ENCODE data around the gene SORBS1. TPM values are rescaled to one million over a fixed set of nuclear protein-coding genes. Genes with fewer than 3 reads are reported as not detected.
A peak's percentile ranks its signal among the peaks of the same experiment; 100 is the strongest.
"Not testable (repeated sequence)": the region's sequence is repeated elsewhere in the genome, so short reads cannot be mapped to it uniquely, and the experiment has no call there.

SORBS1 gene
- total RNA-seq, 1 donor from 2014 or later, result 30.7 TPM

DNA sequence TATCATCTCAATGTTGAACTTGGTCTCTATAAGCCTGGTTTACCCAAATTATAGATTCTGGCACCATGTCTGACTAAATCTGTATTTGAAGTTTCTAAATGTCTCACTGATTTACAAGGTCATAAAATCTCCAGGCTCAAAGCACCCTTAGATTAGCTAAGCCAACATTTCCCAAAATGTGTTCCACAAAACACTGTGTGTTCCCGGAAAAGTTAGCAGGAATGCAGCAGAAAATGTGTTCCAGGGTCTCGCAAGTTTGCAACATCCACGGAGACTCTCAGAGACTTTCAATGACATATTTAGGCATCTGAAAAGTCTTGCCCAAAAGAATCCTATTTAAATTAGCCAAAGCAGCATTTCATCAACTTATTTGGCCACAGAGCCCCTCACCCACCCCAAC is 91.9 kb downstream of the SORBS1 start:
- Mint-ChIP-seq H3K9me3 (ENCODE audit: low read depth) (no peaks in the 10 kb centered on the region), H3K36me3 (ENCODE audit: insufficient read depth) (no peaks in the 10 kb centered on the region), H3K27ac (peak overlapping the region; percentile 4), H3K27me3 (peaks cover 23% of the 10 kb centered on the region), H3K4me3 (ENCODE audit: low read depth) (no peak overlapping the region), H3K4me1 (ENCODE audit: low read depth) (peaks cover 44% of the 10 kb centered on the region)
- DNase-seq (ENCODE audit: low spot score, unreplicated experiment), result no peak
- TF ChIP-seq, protein P1, sequence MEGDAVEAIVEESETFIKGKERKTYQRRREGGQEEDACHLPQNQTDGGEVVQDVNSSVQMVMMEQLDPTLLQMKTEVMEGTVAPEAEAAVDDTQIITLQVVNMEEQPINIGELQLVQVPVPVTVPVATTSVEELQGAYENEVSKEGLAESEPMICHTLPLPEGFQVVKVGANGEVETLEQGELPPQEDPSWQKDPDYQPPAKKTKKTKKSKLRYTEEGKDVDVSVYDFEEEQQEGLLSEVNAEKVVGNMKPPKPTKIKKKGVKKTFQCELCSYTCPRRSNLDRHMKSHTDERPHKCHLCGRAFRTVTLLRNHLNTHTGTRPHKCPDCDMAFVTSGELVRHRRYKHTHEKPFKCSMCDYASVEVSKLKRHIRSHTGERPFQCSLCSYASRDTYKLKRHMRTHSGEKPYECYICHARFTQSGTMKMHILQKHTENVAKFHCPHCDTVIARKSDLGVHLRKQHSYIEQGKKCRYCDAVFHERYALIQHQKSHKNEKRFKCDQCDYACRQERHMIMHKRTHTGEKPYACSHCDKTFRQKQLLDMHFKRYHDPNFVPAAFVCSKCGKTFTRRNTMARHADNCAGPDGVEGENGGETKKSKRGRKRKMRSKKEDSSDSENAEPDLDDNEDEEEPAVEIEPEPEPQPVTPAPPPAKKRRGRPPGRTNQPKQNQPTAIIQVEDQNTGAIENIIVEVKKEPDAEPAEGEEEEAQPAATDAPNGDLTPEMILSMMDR (IDR thresholded peaks at IDR 0.05; ENCODE audit: unreplicated experiment), result no peak

DNA sequence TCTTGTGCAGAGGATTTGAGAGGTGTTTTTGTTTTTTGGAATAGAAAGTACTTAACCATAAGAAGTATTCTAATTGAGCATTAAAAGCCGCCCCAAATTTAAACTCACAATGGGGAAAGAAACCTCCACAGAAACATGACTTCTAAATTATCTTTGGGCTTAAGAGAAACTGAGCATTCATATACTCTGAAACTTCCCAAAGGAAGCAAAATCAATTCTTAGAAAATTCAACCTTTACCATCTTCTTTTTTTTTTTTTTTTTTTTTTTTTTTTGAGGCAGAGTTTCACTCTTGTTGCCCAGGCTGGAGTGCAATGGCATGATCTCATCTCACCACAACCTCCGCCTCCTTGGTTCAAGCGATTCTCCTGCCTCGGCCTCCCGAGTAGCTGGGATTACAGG is 93.5 kb downstream of the SORBS1 start:
- H3K4me3 Mint-ChIP-seq (ENCODE audit: low read depth); DNase-seq (ENCODE audit: low spot score, unreplicated experiment); H3K36me3 Mint-ChIP-seq (ENCODE audit: insufficient read depth); H3K9me3 Mint-ChIP-seq (ENCODE audit: low read depth): not testable (repeated sequence)
- peaks cover 23% of the 10 kb centered on the region for H3K27me3 Mint-ChIP-seq
- H3K4me1 Mint-ChIP-seq (ENCODE audit: low read depth), result peaks cover 38% of the 10 kb centered on the region
- peak overlapping the region; percentile 83 for H3K27ac Mint-ChIP-seq

DNA sequence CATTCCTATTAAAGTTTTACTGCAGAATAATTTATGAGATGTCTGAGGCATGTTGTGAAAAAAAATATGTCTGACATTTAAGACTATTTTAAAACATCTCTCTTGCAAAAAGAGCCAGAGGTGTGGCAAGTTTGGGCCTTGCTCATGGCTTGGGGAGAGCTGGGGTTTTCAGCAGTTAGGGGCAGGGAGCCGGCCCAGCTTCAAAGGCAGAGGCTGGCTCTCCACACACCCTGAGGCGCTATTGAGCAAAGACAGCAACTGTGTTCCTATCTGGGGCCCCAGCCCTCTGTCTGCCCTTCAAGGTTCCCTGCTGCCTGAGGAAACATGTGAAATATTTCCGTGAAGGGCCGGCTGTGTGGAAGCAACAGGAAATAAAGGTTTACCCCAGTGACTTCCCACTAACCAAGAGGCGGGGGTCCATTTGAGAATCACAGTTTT is 94.0 kb downstream of the SORBS1 start:
- DNase-seq (ENCODE audit: low spot score, unreplicated experiment), result no peak
- peaks cover 23% of the 10 kb centered on the region for H3K27me3 Mint-ChIP-seq
- H3K36me3 Mint-ChIP-seq (ENCODE audit: insufficient read depth), result no peaks in the 10 kb centered on the region
- peaks cover 38% of the 10 kb centered on the region for H3K4me1 Mint-ChIP-seq (ENCODE audit: low read depth)
- TF ChIP-seq, protein P1 (IDR thresholded peaks at IDR 0.05; ENCODE audit: unreplicated experiment), result peak; percentile 26
- peak overlapping the region; percentile 83 for H3K27ac Mint-ChIP-seq
- H3K4me3 Mint-ChIP-seq (ENCODE audit: low read depth), result no peak overlapping the region
- H3K9me3 Mint-ChIP-seq (ENCODE audit: low read depth), result no peaks in the 10 kb centered on the region

DNA sequence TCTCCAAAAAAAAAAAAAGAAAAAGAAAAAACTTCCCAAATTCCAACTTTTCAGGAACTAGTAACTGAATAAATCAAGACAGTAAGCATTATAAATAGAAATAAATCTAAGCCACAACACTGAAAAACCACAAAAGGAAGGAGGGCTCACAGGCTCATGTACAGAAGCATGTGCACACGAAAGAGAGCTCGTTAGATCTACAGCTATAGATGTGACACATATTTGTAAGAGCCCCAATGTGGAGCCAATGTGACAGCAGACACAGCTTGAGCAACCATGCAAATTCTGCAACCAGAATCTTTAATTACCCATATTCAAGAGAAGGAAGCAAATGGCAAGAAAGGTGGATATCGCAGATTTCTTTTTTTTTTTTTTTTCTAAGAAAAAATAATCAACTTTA is 94.7 kb downstream of the SORBS1 start:
- TF ChIP-seq, protein P1 (IDR thresholded peaks at IDR 0.05; ENCODE audit: unreplicated experiment), result no peak
- no peaks in the 10 kb centered on the region for H3K9me3 Mint-ChIP-seq (ENCODE audit: low read depth)
- no peak overlapping the region for H3K27ac Mint-ChIP-seq
- peaks cover 38% of the 10 kb centered on the region for H3K4me1 Mint-ChIP-seq (ENCODE audit: low read depth)
- no peaks in the 10 kb centered on the region for H3K36me3 Mint-ChIP-seq (ENCODE audit: insufficient read depth)
- peaks cover 23% of the 10 kb centered on the region for H3K27me3 Mint-ChIP-seq
- H3K4me3 Mint-ChIP-seq (ENCODE audit: low read depth), result no peak overlapping the region
- DNase-seq (ENCODE audit: low spot score, unreplicated experiment), result no peak

DNA sequence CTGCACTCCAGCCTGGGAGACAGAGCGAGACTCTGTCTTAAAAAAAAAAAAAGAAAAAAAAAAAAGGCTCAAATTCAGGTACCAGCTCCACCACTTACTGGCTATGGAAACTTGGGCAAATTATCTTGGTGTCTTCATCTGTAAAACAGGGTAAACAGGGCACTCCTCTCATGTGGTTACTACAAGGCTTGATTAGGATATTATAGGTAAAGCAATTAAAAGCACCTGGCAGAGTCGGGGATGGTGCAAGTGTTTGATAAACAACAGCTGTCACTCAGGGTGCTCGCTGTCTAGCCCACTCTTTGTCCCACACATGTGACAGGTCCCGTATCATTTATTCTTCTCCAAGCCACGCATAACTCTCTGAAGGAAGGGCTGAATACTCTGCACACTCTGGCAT is 96.9 kb downstream of the SORBS1 start:
- TF ChIP-seq, protein P1 (IDR thresholded peaks at IDR 0.05; ENCODE audit: unreplicated experiment), result no peak
- Mint-ChIP-seq H3K4me3 (ENCODE audit: low read depth) (no peak overlapping the region), H3K9me3 (ENCODE audit: low read depth) (no peaks in the 10 kb centered on the region), H3K27me3 (peaks cover 15% of the 10 kb centered on the region), H3K4me1 (ENCODE audit: low read depth) (peaks cover 24% of the 10 kb centered on the region), H3K36me3 (ENCODE audit: insufficient read depth) (no peaks in the 10 kb centered on the region), H3K27ac (no peak overlapping the region)
- DNase-seq (ENCODE audit: low spot score, unreplicated experiment), result no peak

Measured in progenitor cell of endocrine pancreas (in vitro differentiated cells).